SK-N-SH (cell line): Measurements from ENCODE around the gene TARS3.

ENCODE experiments used
- MEF2A ChIP-seq: IDR thresholded peaks from 2 replicates; pipeline ENCODE4 v1.4.0; 2012; ENCODE audit warnings: low read depth, borderline replicate concordance
- TF ChIP-seq, protein P1 (sequence below): fragments of 200-600 bp; sonication (generic); IDR thresholded peaks from 2 replicates; pipeline ENCODE4 v1.6.1; 2017; ENCODE audit warnings: antibody characterized with exemption, mild to moderate bottlenecking, moderate library complexity

GRCh38 chr15:101651554-101652097 lies 72.6 kb downstream of the TARS3 start:
- TF ChIP-seq MEF2A, result no peak
- TF ChIP-seq, protein P1, sequence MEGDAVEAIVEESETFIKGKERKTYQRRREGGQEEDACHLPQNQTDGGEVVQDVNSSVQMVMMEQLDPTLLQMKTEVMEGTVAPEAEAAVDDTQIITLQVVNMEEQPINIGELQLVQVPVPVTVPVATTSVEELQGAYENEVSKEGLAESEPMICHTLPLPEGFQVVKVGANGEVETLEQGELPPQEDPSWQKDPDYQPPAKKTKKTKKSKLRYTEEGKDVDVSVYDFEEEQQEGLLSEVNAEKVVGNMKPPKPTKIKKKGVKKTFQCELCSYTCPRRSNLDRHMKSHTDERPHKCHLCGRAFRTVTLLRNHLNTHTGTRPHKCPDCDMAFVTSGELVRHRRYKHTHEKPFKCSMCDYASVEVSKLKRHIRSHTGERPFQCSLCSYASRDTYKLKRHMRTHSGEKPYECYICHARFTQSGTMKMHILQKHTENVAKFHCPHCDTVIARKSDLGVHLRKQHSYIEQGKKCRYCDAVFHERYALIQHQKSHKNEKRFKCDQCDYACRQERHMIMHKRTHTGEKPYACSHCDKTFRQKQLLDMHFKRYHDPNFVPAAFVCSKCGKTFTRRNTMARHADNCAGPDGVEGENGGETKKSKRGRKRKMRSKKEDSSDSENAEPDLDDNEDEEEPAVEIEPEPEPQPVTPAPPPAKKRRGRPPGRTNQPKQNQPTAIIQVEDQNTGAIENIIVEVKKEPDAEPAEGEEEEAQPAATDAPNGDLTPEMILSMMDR, result no peak
